IPS DF 4.7 (cell line): ENCODE results near the gene SERTAD1.

Experiments
- DNase-seq: peaks from one replicate; pipeline ENCODE4 v3.0.0-alpha.2; 2013; ENCODE audit warnings: low spot score; ENCODE audit errors: extremely low read depth

The SERTAD1 gene

DNA sequence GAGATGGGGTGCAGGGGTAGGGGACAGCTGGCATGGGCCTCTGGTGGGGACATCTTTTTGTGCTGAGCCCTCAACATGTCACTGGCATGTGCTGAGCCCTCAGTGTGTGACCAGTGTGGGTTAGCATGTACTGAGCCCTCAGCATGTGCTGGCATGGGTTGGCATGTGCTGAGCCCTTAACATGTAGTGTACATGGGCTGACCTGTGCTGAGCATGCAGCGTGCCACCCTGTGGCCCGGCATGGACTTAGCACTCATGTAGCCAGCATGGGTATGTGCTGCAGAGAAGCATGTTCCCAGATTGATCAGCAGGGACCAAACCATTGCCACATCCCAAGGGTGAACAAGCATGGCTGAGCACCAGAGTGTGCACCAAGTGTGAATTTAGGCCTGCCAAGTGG, 47.3 kb downstream of the SERTAD1 start:
- no peak for DNase-seq

GRCh38 chr19:40377876-40378385, 47.9 kb downstream of the SERTAD1 start:
- DNase-seq, result no peak

GRCh38 chr19:40376286-40376862, 49.4 kb downstream of the SERTAD1 start:
- no peak for DNase-seq

- DNase-seq, result no peak
These were observed 51.7 kb downstream of the SERTAD1 start for GRCh38 chr19:40374084-40374483.

GRCh38 chr19:40371802-40372122, 54.0 kb downstream of the SERTAD1 start:
- DNase-seq, result no peak
